ENCODE results near the gene SFXN3.

GRCh38 chr10:100987685-100988049, 43.4 kb upstream of the SFXN3 start:
- TF ChIP-seq CTCF (IDR thresholded peaks at IDR 0.05) (no peak), EP300 (IDR thresholded peaks at IDR 0.05) (no peak)

Data from sigmoid colon (tissue), 4 donors.